Fibroblast of villous mesenchyme (primary cell): ENCODE data around the gene KRTAP2-4. TPM values are rescaled to one million over a fixed set of nuclear protein-coding genes. Genes with fewer than 3 reads are reported as not detected.
"Not testable (repeated sequence)": the region's sequence is repeated elsewhere in the genome, so short reads cannot be mapped to it uniquely, and the experiment has no call there.

Experiments used
- DNase-seq: peaks from one replicate; pipeline ENCODE4 v3.0.0-alpha.2; 2010; ENCODE audit warnings: low read depth
- H3K4me3 ChIP-seq: 2 replicates; pipeline ENCODE4 v1.5.1; 2011; ENCODE audit warnings: low read depth, mild to moderate bottlenecking, low read length
- CTCF ChIP-seq: IDR thresholded peaks from 2 replicates; pipeline ENCODE4 v1.5.1; 2012; ENCODE audit warnings: low read depth, mild to moderate bottlenecking, low read length; ENCODE audit not compliant: insufficient read depth
- total RNA-seq: library from RNA; depleted of rRNA; stranded (reverse); fragments of >200 nt; gene quantifications from 2 replicates; pipeline ENCODE4 v1.2.3, GENCODE V29; 2012

Gene KRTAP2-4
- total RNA-seq, 1 donor, result not detected

- no peak for TF ChIP-seq CTCF
- H3K4me3 ChIP-seq, result no peak within 1 kb of the TSS
- DNase-seq, result no peak
These were observed 36.0 kb upstream of the KRTAP2-4 start, which contains the start of gene KRTAP4-16 for GRCh38 chr17:41101586-41102259. TSS of gene KRTAP4-16 (minus strand) at chr17:41102209. CDS start at chr17:41102209, 0 bp downstream.

- not testable (repeated sequence) for H3K4me3 ChIP-seq
- DNase-seq, result peak; percentile 8
These were observed 34.2 kb upstream of the KRTAP2-4 start for GRCh38 chr17:41099682-41100480.

- DNase-seq, result peak; percentile 8
- H3K4me3 ChIP-seq, result no peak overlapping the region
- no peak for TF ChIP-seq CTCF
These were observed 32.8 kb upstream of the KRTAP2-4 start for GRCh38 chr17:41098481-41098880.

- no peak for TF ChIP-seq CTCF
- no peak for DNase-seq
- H3K4me3 ChIP-seq, result no peak within 1 kb of the TSS
These were observed 32.4 kb upstream of the KRTAP2-4 start, which contains the start of gene KRTAP4-8 for GRCh38 chr17:41098042-41098441. TSS of gene KRTAP4-8 (minus strand) at chr17:41098142. CDS start at chr17:41098084, 58 bp downstream.

GRCh38 chr17:41096055-41096454 is 30.4 kb upstream of the KRTAP2-4 start:
- DNase-seq, result no peak
- H3K4me3 ChIP-seq, result no peak overlapping the region
- no peak for TF ChIP-seq CTCF

GRCh38 chr17:41088760-41089352 is 23.2 kb upstream of the KRTAP2-4 start:
- DNase-seq, H3K4me3 ChIP-seq: not testable (repeated sequence)

GRCh38 chr17:41084100-41084856 is 18.6 kb upstream of the KRTAP2-4 start, which contains the start of gene KRTAP4-7:
TSS of gene KRTAP4-7 (plus strand) at chr17:41084150. CDS start at chr17:41084207, 57 bp downstream.
- DNase-seq, H3K4me3 ChIP-seq: not testable (repeated sequence)

GRCh38 chr17:41083427-41083826 is 17.7 kb upstream of the KRTAP2-4 start:
- not testable (repeated sequence) for H3K4me3 ChIP-seq, DNase-seq
